GM21529 (cell line): ENCODE measurements around the gene THSD7A.

Source experiments
- ATAC-seq: cut with Tn5 transposase; IDR thresholded peaks from one replicate; pipeline ENCODE4 v1.9.1; 2021; ENCODE audit not compliant: unreplicated experiment

Gene THSD7A

GRCh38 chr7:11428877-11429581, 403.0 kb downstream of the THSD7A start:
- ATAC-seq, result no peak

- ATAC-seq, result no peak
These were observed 404.2 kb downstream of the THSD7A start for GRCh38 chr7:11427686-11428273.

- ATAC-seq, result no peak
These were observed 408.0 kb downstream of the THSD7A start for GRCh38 chr7:11424006-11424405.

DNA sequence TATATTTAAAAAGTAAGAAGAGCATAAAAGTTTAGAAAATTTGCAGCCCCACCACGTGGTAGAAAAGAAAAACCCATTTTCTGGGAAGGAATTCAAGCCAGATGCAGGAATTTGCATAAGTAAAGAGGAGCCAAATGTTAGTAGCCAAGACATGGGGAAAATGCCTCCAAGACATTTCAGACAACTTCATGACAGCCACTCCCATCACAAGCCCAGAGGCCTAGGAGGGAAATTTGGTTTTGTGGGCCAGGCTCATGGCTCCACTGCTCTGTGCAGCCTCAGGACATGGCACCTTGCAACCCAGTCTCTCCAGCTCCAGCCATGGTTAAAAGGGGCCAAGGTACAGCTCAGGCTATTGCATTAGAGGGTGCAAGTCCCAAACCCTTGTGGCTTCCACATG, 411.9 kb downstream of the THSD7A start:
- ATAC-seq, result no peak

DNA sequence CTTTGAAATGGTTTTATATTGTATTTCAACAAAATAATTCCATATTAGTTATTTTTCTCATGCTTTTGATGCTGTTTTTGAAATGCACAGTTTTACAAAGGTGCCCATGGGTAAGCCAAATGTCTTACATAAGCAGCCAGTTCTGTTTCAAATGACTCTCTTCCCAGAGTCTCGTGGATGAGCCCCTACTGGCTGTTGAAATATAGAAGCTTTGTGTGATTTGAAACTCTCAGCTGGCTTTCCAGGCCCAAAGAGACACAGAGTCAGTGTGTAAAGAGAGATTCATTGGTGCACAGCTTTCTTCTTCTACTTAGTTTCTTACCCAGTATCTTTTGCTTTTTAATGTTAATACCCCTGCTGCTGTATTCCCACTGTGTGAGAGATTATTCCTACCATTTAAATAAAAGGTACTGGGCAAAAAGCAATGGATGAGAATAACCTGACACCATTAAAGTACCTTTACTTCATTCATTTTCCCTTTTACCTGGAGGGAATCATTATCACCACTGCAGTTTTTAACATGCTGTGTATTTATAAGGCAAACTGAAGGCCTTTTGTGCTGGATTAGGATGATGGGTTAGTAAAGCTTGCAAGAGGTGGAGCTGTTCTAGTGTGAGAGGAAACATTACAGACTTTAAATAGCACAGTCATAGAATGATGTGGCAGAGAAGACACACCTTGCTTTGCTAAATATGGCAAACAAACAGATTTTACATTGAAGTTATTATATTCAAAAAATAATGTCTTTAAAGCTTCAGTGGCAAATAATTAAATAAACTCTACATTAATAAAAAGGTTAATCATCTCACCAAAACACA, 415.1 kb downstream of the THSD7A start:
- ATAC-seq, result no peak

GRCh38 chr7:11415101-11415500, 416.9 kb downstream of the THSD7A start:
- no peak for ATAC-seq

DNA sequence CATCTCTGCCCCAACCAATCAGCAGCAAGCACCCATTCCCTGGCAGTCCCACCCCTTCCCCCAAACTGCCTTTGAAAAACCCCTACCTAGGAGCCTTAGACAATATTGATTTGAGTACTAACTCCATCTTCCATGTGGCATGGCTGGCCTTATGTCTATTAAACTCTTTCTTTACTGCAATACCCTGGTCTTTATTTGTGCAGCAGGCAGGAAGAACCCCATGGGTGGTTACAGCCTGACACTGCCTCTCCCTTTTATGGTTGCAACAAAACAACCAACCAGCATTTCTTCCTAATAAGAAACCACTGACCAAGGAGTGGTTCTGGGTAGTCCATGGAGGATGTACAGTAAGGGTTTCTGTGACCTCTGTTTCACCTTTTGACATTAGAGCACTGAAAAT, 418.1 kb downstream of the THSD7A start:
- ATAC-seq, result no peak

DNA sequence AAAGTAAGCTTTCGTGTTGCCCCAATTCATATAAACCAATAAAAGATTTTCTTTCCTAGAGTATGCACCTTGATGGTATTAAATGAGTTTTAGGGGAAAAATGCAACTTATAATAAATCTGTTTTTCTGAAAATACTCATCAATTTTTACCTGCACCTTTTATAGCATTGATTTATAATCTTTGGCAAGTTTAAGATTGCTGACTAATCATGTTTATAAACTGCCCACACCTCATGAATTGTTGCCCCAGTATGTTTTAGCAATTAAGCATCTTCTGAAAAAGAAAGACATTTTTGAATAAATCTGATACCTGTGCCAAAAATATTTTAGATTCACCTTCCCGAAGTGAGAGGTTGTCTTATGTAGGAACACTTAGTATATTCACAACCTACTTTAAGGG, 420.0 kb downstream of the THSD7A start:
- no peak for ATAC-seq

GRCh38 chr7:11410656-11411644, 421.0 kb downstream of the THSD7A start:
- no peak for ATAC-seq

DNA sequence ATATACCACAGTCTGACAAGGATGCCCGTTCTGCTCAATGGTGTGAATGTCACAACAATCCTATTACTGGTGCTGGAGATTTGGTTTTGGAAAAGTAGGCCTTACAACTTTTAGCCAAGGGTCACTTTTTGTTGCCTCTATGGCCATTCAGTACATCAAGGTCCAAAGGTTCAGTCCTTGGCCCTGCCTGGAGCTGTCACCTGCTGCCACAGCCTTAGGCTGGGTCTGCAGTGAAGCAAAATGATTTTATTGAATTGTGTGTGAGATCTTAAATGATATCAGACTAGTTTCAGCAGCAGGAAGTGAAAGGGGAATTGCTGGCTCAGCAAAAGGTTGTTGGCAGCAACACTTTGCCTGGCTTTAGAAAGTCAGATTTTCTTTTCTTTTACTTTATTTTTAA, 427.6 kb downstream of the THSD7A start:
- ATAC-seq, result no peak

DNA sequence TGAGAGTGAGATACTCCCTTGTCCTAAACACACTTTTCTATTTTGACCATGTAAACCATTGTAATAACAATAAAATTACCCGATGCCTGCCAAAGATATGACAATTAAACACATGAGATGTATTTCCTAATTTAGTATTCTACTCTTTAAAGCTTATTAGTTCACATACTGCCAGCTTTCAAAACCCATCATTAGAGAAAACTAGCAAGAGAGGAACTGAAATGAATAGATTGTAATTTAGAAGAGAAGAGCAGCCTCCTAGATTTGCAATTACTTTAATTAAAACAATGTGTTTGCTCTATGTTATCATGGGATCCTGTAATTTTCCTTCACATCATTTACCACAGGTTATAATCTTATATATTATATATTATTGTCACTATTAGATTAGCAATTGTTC, 428.2 kb downstream of the THSD7A start:
- no peak for ATAC-seq

DNA sequence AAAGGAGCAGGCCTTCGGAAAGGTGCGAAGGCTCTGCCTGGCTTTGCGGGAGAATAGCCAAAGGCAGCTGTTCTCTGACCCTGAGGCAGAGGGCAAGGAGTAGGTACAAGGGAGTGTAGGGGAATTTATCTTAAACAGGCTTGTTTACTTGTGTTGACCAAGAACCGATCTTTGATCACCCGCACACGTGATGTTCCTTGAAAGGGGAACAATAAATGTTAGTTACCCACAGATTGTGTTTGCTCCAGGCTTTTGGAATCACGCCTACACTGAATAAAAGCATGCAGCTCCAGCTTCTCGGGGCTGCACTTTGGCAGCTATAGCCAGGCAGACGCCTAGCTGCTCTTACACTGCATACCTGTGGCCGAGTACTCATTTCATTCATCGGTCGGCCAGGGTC, 437.6 kb downstream of the THSD7A start:
- no peak for ATAC-seq

- ATAC-seq, result no peak
These were observed 452.4 kb downstream of the THSD7A start for GRCh38 chr7:11379641-11380040.

DNA sequence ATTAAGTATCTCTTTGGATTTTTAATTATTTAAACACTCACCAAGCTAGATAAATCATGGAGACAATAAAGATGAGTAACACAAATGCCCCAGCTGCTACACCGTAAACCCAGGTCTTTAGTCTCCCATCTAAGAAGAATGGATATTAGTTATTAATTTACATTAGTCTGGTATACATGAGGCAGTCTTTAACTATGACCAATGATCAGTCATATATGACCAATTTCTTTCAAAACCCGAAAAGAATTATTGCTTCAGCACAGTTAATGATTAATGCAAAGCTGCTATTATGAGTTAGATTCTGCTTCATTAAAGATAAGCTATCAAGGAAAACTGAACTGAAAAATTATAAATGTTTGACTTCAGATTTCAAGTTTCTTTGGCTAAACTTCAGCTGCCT, 455.5 kb downstream of the THSD7A start:
- ATAC-seq, result no peak

- no peak for ATAC-seq
These were observed 457.4 kb downstream of the THSD7A start for GRCh38 chr7:11374629-11375028.

GRCh38 chr7:11373546-11374142, 458.4 kb downstream of the THSD7A start:
- ATAC-seq, result no peak

DNA sequence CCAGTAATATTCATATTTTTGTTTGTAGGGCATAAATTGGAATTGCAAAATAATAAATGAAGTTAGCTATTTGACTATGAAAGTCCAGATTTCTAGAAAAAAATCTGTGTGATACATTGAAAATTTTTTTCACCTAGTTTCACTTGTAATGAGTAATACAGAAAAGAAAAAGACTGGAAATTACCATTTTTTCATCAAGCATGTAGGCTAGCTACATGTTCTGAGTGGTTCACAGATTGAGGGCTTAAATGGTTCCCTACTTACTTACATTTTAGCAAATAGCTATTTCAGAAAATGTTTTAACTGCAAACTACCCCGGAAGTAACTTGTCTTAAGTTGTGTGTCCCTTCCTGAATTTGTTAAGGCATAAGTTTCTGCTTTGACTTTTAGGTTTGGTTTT, 462.3 kb downstream of the THSD7A start:
- ATAC-seq, result no peak

DNA sequence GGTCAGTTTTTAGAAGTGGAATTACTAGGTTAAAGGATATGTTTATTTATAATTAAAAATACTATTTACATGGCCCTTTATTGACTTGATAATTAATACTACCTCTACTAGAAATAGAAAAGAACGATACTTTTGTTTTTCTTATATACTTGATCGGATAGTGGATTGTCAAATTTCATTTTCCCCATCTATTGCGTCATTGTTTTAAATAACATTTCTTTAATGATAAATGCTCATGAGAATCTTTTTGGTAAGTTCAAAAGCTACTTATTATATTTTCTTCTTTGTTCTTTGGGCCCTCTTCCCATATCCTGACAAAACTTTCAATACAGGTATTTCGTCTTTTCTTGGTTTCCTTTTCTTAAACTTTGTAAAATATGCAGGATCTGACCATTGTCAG, 465.9 kb downstream of the THSD7A start:
- ATAC-seq, result no peak

DNA sequence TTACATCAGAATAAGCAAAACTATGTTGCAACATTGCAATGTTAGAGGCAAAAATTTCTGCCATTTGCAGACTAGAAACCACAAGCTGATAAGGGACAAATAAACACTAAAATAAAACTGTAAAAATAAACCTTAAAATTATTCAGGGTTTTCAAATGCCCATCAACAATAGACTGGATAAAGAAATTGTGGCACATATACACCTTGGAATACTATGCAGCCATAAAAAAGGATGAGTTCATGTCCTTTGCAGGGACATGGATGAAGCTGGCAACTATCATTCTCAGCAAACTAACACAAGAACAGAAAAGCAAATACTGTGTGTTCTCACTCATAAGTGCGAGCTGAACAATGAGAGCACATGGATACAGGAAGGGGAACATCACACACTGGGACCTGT, 473.4 kb downstream of the THSD7A start:
- no peak for ATAC-seq

DNA sequence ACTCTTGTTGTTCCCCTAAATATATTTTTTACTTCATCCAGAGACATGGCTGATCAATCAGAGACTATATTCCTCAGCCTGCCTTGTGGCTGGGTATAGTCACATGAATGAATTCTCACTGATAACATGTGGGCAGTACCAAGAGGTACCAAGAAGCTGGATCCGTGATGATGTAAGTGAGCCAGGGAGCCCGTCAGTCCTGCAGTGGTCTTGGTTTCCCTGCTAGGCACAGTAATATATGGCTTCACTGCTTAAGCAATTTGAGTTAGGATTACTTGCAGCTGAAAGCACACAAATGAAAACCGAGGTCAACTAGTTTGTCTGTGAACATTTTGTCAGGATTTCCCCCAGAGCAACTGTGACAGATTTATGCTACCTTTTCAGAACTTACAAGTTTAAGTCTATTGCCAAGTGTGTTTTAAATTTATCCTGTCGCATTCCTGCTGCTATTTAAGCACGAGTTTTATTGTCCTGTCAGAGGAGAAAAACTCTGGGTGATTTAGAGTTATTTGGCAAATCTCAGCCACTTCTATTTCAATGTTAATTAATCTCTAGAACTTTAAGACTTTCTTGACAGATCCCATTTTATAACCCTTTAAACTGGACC, 476.5 kb downstream of the THSD7A start:
- ATAC-seq, result no peak
